Mesenchymal stem cell (in vitro differentiated cells and primary cell): ENCODE data around the gene FGF19.

ENCODE experiments used
- DNase-seq: peaks from one replicate; pipeline ENCODE4 v3.0.0-alpha.2; 2013
- H2AFZ ChIP-seq: one replicate; pipeline ENCODE4 v1.6.1; 2013; ENCODE audit warnings: low read depth, mild to moderate bottlenecking, control low read depth, inconsistent platforms, low read length, moderate library complexity
- H2AK5ac ChIP-seq: 2 replicates; pipeline ENCODE4 v1.6.1; 2013; ENCODE audit warnings: low read length, moderate library complexity, mild to moderate bottlenecking, inconsistent platforms; ENCODE audit not compliant: severe bottlenecking
- H2BK120ac ChIP-seq: one replicate; pipeline ENCODE4 v1.6.1; 2013; ENCODE audit warnings: low read depth, mild to moderate bottlenecking, inconsistent platforms, low read length, moderate library complexity
- H2BK12ac ChIP-seq, 2 experiments: one replicate each; pipeline ENCODE4 v1.6.1; 2013; ENCODE audit warnings: inconsistent platforms in 2 of 2, low read length in 2 of 2, mild to moderate bottlenecking in 2 of 2, moderate library complexity in 2 of 2, control low read depth in 1 of 2
- H2BK15ac ChIP-seq: one replicate; pipeline ENCODE4 v1.6.1; 2013; ENCODE audit warnings: mild to moderate bottlenecking, low read depth, inconsistent platforms; ENCODE audit not compliant: poor library complexity, severe bottlenecking
- H2BK5ac ChIP-seq: 2 replicates; pipeline ENCODE4 v1.6.1; 2013; ENCODE audit warnings: low read depth, mild to moderate bottlenecking, low read length, control low read depth, inconsistent platforms; ENCODE audit not compliant: poor library complexity, severe bottlenecking
- H3K14ac ChIP-seq, 2 experiments: one replicate each; pipeline ENCODE4 v1.6.1; 2013; ENCODE audit warnings: inconsistent platforms in 2 of 2, low read length in 2 of 2, control low read depth in 1 of 2, mild to moderate bottlenecking in 1 of 2, moderate library complexity in 1 of 2
- H3K18ac ChIP-seq, 2 experiments: one replicate each; pipeline ENCODE4 v1.6.1; 2013; ENCODE audit warnings: inconsistent platforms in 2 of 2, low read length in 2 of 2, control low read depth in 1 of 2, low read depth in 1 of 2, mild to moderate bottlenecking in 1 of 2
- H3K23ac ChIP-seq, 2 experiments: one replicate each; pipeline ENCODE4 v1.6.1; 2013; ENCODE audit warnings: inconsistent platforms in 2 of 2, low read length in 2 of 2, mild to moderate bottlenecking in 2 of 2, moderate library complexity in 2 of 2, control low read depth in 1 of 2
- H3K27ac ChIP-seq: 2 replicates; pipeline ENCODE4 v1.5.1; 2013; ENCODE audit warnings: mild to moderate bottlenecking, moderate library complexity, low read length, control low read depth, inconsistent platforms; ENCODE audit not compliant: poor library complexity, severe bottlenecking
- H3K27me3 ChIP-seq, 2 experiments: 2 replicates each; pipeline versions ENCODE4 v1.6.1 to v1.7.0; 2013; ENCODE audit warnings: low read length in 2 of 2, mild to moderate bottlenecking in 2 of 2, moderate library complexity in 2 of 2, control low read depth in 1 of 2, inconsistent platforms in 1 of 2; ENCODE audit not compliant: control insufficient read depth in 1 of 2, insufficient read depth in 1 of 2
- H3K36me3 ChIP-seq, 2 experiments: 2 replicates each; pipeline versions ENCODE4 v1.6.1 to v1.7.0; 2013; ENCODE audit warnings: low read length in 2 of 2, control low read depth in 1 of 2, inconsistent platforms in 1 of 2, low read depth in 1 of 2, mild to moderate bottlenecking in 1 of 2; ENCODE audit not compliant: insufficient read depth in 2 of 2, control insufficient read depth in 1 of 2
- H3K4ac ChIP-seq, 2 experiments: one replicate each; pipeline ENCODE4 v1.6.1; 2013; ENCODE audit warnings: inconsistent platforms in 2 of 2, low read length in 2 of 2, mild to moderate bottlenecking in 2 of 2, moderate library complexity in 2 of 2, control low read depth in 1 of 2, low read depth in 1 of 2
- H3K4me1 ChIP-seq: 2 replicates; pipeline ENCODE4 v1.6.1; 2013; ENCODE audit warnings: low read depth, low read length, control low read depth; ENCODE audit not compliant: control insufficient read depth, insufficient read depth
- H3K4me2 ChIP-seq: 2 replicates; pipeline ENCODE4 v1.6.1; 2013; ENCODE audit warnings: low read length, mild to moderate bottlenecking, inconsistent platforms; ENCODE audit not compliant: poor library complexity, severe bottlenecking
- H3K4me3 ChIP-seq, 2 experiments: 2 replicates each; pipeline versions ENCODE4 v1.5.1 to v1.7.0; 2013; ENCODE audit warnings: low read length in 2 of 2, mild to moderate bottlenecking in 2 of 2, control low read depth in 1 of 2, low read depth in 1 of 2; ENCODE audit not compliant: insufficient read depth in 1 of 2
- H3K79me1 ChIP-seq: replicated peaks from 2 replicates; pipeline ENCODE4 v1.6.1; 2013; ENCODE audit warnings: mild to moderate bottlenecking, control low read depth, low read length, inconsistent platforms; ENCODE audit not compliant: poor library complexity, severe bottlenecking
- H3K9ac ChIP-seq: 2 replicates; pipeline ENCODE4 v1.7.0; 2013; ENCODE audit warnings: mild to moderate bottlenecking, low read length, moderate library complexity
- H3K9me3 ChIP-seq: 2 replicates; pipeline ENCODE4 v1.7.0; 2013; ENCODE audit warnings: mild to moderate bottlenecking, low read length; ENCODE audit not compliant: control insufficient read depth
- H4K8ac ChIP-seq: one replicate; pipeline ENCODE4 v1.6.1; 2013; ENCODE audit warnings: inconsistent platforms, mild to moderate bottlenecking, low read length, moderate library complexity
- H4K91ac ChIP-seq: one replicate; pipeline ENCODE4 v1.6.1; 2013; ENCODE audit warnings: mild to moderate bottlenecking, low read length, inconsistent platforms
- WGBS: methylation state at CpG from one replicate; pipeline ENCODE4 v1.1.7; 2013; ENCODE audit warnings: mixed read lengths; 5-methylcytosine and 5-hydroxymethylcytosine counted together

FGF19 gene

DNA sequence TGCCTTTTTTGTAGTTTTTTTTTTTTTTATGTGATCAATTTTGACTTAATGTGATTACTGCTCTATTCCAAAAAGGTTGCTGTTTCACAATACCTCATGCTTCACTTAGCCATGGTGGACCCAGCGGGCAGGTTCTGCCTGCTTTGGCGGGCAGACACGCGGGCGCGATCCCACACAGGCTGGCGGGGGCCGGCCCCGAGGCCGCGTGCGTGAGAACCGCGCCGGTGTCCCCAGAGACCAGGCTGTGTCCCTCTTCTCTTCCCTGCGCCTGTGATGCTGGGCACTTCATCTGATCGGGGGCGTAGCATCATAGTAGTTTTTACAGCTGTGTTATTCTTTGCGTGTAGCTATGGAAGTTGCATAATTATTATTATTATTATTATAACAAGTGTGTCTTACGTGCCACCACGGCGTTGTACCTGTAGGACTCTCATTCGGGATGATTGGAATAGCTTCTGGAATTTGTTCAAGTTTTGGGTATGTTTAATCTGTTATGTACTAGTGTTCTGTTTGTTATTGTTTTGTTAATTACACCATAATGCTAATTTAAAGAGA is 50.3 kb downstream of the FGF19 start:
- Histone ChIP-seq H4K8ac (no peak overlapping the region), H3K18ac (no peak overlapping the region), H3K79me1 (peaks cover 17% of the 10 kb centered on the region), H4K91ac (no peak overlapping the region), H2BK12ac (no peak overlapping the region), H3K4me2 (no peak overlapping the region), H3K14ac (no peak overlapping the region), H3K9ac (no peak overlapping the region), H3K27ac (no peak overlapping the region), H3K4me1 (peaks cover 23% of the 10 kb centered on the region), H3K27me3 (no peaks in the 10 kb centered on the region), H3K4ac (no peak overlapping the region), H2BK15ac (no peak overlapping the region), H3K36me3 (peaks cover 58 to 62% of the 10 kb centered on the region in 2 experiments), H3K23ac (no peak overlapping the region), H2BK120ac (no peak overlapping the region), H2AK5ac (no peak overlapping the region), H2AFZ (no peak overlapping the region), H3K4me3 (no peak overlapping the region), H3K9me3 (no peaks in the 10 kb centered on the region), H2BK5ac (no peak overlapping the region)
- DNase-seq: no peak
- WGBS: 97% methylated on average over 15 of the region's 23 CpGs

GRCh38 chr11:69652999-69653398 is 50.8 kb downstream of the FGF19 start:
- Histone ChIP-seq H3K14ac (no peak overlapping the region), H2BK120ac (no peak overlapping the region), H4K8ac (no peak overlapping the region), H3K18ac (no peak overlapping the region), H2BK5ac (no peak overlapping the region), H2BK15ac (no peak overlapping the region), H3K36me3 (peaks cover 63 to 67% of the 10 kb centered on the region in 2 experiments), H3K23ac (no peak overlapping the region), H3K4me1 (peaks cover 19% of the 10 kb centered on the region), H3K9ac (peak overlapping the region; percentile 52), H2BK12ac (no peak overlapping the region), H3K27ac (no peak overlapping the region), H3K79me1 (peaks cover 19% of the 10 kb centered on the region), H2AK5ac (no peak overlapping the region), H3K4ac (no peak overlapping the region), H2AFZ (no peak overlapping the region), H4K91ac (no peak overlapping the region), H3K9me3 (no peaks in the 10 kb centered on the region), H3K4me2 (no peak overlapping the region), H3K4me3 (no peak overlapping the region), H3K27me3 (no peaks in the 10 kb centered on the region)
- DNase-seq: no peak
- WGBS: 82% methylated on average over 8 of the region's 11 CpGs

DNA sequence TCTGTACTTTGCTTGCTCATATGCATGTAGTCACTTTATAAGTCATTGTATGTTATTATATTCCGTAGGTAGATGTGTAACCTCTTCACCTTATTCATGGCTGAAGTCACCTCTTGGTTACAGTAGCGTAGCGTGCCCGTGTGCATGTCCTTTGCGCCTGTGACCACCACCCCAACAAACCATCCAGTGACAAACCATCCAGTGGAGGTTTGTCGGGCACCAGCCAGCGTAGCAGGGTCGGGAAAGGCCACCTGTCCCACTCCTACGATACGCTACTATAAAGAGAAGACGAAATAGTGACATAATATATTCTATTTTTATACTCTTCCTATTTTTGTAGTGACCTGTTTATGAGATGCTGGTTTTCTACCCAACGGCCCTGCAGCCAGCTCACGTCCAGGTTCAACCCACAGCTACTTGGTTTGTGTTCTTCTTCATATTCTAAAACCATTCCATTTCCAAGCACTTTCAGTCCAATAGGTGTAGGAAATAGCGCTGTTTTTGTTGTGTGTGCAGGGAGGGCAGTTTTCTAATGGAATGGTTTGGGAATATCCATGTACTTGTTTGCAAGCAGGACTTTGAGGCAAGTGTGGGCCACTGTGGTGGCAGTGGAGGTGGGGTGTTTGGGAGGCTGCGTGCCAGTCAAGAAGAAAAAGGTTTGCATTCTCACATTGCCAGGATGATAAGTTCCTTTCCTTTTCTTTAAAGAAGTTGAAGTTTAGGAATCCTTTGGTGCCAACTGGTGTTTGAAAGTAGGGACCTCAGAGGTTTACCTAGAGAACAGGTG is 51.8 kb downstream of the FGF19 start:
- Histone ChIP-seq H3K27me3 (no peaks in the 10 kb centered on the region), H3K4me3 (no peak overlapping the region), H2BK12ac (no peak overlapping the region), H3K4me2 (no peak overlapping the region), H4K91ac (no peak overlapping the region), H2BK5ac (no peak overlapping the region), H3K4me1 (peaks cover 13% of the 10 kb centered on the region), H3K9me3 (no peaks in the 10 kb centered on the region), H3K14ac (no peak overlapping the region), H3K9ac (peak overlapping the region; percentile 52), H2AFZ (no peak overlapping the region), H3K27ac (no peak overlapping the region), H3K79me1 (peaks cover 19% of the 10 kb centered on the region), H2BK120ac (no peak overlapping the region), H3K4ac (no peak overlapping the region), H3K23ac (no peak overlapping the region), H2AK5ac (no peak overlapping the region), H3K18ac (no peak overlapping the region), H2BK15ac (no peak overlapping the region), H4K8ac (no peak overlapping the region), H3K36me3 (peaks cover 72 to 77% of the 10 kb centered on the region in 2 experiments)
- 96% methylated on average over 8 of the region's 15 CpGs for WGBS
- DNase-seq: no peak

DNA sequence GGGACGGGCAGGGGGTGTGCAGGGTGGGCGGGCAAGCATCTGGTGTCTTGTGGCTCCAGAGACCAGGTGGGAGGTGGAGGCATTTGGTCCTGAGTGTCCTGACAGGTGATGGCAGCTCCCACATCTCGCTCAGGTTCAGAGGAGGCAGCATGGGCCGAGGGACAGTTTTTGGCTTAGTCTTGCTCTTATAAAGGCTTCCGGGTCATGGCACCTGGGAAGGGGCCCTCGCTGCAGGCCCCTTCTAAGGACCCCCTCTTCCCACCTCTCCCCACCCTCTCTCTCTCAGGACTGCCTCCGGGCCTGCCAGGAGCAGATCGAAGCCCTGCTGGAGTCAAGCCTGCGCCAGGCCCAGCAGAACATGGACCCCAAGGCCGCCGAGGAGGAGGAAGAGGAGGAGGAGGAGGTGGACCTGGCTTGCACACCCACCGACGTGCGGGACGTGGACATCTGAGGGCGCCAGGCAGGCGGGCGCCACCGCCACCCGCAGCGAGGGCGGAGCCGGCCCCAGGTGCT is 52.9 kb downstream of the FGF19 start:
- Histone ChIP-seq H3K9ac (peak overlapping the region; percentile 100), H2AK5ac (no peak overlapping the region), H3K4me1 (peaks cover 15% of the 10 kb centered on the region), H3K14ac (no peak overlapping the region), H3K4me2 (no peak overlapping the region), H2BK15ac (peak overlapping the region; percentile 9), H4K8ac (no peak overlapping the region), H3K23ac (no peak overlapping the region), H3K18ac (no peak overlapping the region), H3K36me3 (peaks cover 84 to 88% of the 10 kb centered on the region in 2 experiments), H2BK120ac (no peak overlapping the region), H3K4me3 (no peak overlapping the region), H2BK12ac (peak overlapping the region in 1 of 2 experiments; percentile 67), H3K27me3 (no peaks in the 10 kb centered on the region), H4K91ac (no peak overlapping the region), H2BK5ac (no peak overlapping the region), H3K79me1 (peaks cover 24% of the 10 kb centered on the region), H3K9me3 (no peaks in the 10 kb centered on the region), H3K27ac (peak overlapping the region; percentile 6), H3K4ac (no peak overlapping the region), H2AFZ (no peak overlapping the region)
- whole genome bisulfite sequencing: 95% methylated on average over 22 of the region's 23 CpGs
- DNase-seq: no peak
